HepG2 (cell line): Measurements from ENCODE around the gene ACAP3. TPM values are rescaled to one million over a fixed set of nuclear protein-coding genes. Genes with fewer than 3 reads are reported as not detected.
A peak's percentile ranks its signal among the peaks of the same experiment; 100 is the strongest.

Source experiments
- ATAC-seq: fragments of 200-7000 bp; cut with Tn5 transposase; 3 replicates; pipeline ENCODE4 v1.9.1; 2020; ENCODE audit warnings: mild to moderate bottlenecking, moderate library complexity
- BruUV-seq: library from RNA; stranded (reverse); fragments of 400-500 nt; replicated peaks from 2 replicates; lab custom pipeline; 2021; lab: Mats Ljungman, UMichigan
- CTCF ChIA-PET: fragments of 300-600 bp; formaldehyde crosslinking; extraction: SDS; loops from one replicate; lab custom pipeline; 2021; ENCODE audit warnings: low total read pairs, inconsistent platforms, low intra/inter-chr PET ratio; lab: Yijun Ruan, JAX
- POLR2A ChIA-PET: fragments of 350-600 bp; sonication (Branson Sonifier 250); formaldehyde crosslinking; loops from one replicate; lab custom pipeline; 2020; ENCODE audit warnings: antibody characterized with exemption, inconsistent platforms; lab: Yijun Ruan, JAX
- DNase-seq: peaks from one replicate; pipeline ENCODE4 v3.0.0-alpha.2; 2015; ENCODE audit warnings: low spot score
- FAIRE-seq: peaks from 3 replicates; lab custom pipeline; 2011; peaks lifted over from hg19 to GRCh38; lab: Jason Lieb, UNC
- H2AFZ ChIP-seq: one replicate; pipeline ENCODE4 v1.6.1; 2011; ENCODE audit warnings: low read length, inconsistent platforms
- H3K27ac ChIP-seq: fragments of 300-600 bp; 3 replicates; pipeline ENCODE4 v1.8.0; 2011; ENCODE audit warnings: mixed run types, mild to moderate bottlenecking, mixed read lengths, low read length, inconsistent platforms; ENCODE audit not compliant: insufficient read depth; ENCODE audit errors: extremely low read length
- H3K27me3 ChIP-seq, 2 experiments: fragments of 200-600 bp in 1 of 2; 2 replicates in 1 of 2; 3 replicates in 1 of 2; pipeline versions ENCODE4 v1.6.0 to v1.8.0; 2011; ENCODE audit warnings: low read length in 2 of 2, mild to moderate bottlenecking in 2 of 2, moderate library complexity in 2 of 2, inconsistent platforms in 1 of 2; ENCODE audit not compliant: insufficient read depth in 2 of 2, control insufficient read depth in 1 of 2
- H3K36me3 ChIP-seq, 2 experiments: fragments of 200-600 bp in 1 of 2; replicated peaks in 1 of 2; 2 replicates in 1 of 2; 3 replicates in 1 of 2; pipeline versions ENCODE4 v1.5.1 to v1.8.0; 2011; ENCODE audit warnings: low read length in 2 of 2, inconsistent platforms in 1 of 2; ENCODE audit not compliant: insufficient read depth in 2 of 2, control insufficient read depth in 1 of 2
- H3K4me1 ChIP-seq: 2 replicates; pipeline ENCODE4 v1.5.1; 2012; ENCODE audit warnings: low read length, inconsistent platforms; ENCODE audit not compliant: insufficient read depth
- H3K4me2 ChIP-seq: 2 replicates; pipeline ENCODE4 v1.6.0; 2011; ENCODE audit warnings: low read depth, low read length, inconsistent platforms
- H3K4me3 ChIP-seq, 3 experiments: fragments of 200-600 bp in 1 of 3; sonication (generic), shearing (Covaris generic) in 1 of 3; replicated peaks in 1 of 3; 2 replicates each; pipeline ENCODE4 v1.5.1; 2011 to 2016; ENCODE audit warnings: low read length in 3 of 3, inconsistent platforms in 2 of 3, low read depth in 2 of 3, mild to moderate bottlenecking in 2 of 3, control low read depth in 1 of 3, mixed read lengths in 1 of 3; ENCODE audit not compliant: insufficient read depth in 1 of 3
- H3K79me2 ChIP-seq: one replicate; pipeline ENCODE4 v1.6.1; 2011; ENCODE audit warnings: low read length, inconsistent platforms; ENCODE audit not compliant: insufficient read depth
- H3K9ac ChIP-seq: 2 replicates; pipeline ENCODE4 v1.6.0; 2011; ENCODE audit warnings: mild to moderate bottlenecking, low read depth, low read length, inconsistent platforms; ENCODE audit not compliant: insufficient read depth
- H3K9me3 ChIP-seq: 2 replicates; pipeline ENCODE4 v1.5.1; 2012; ENCODE audit warnings: mild to moderate bottlenecking, low read length
- H4K20me1 ChIP-seq: 2 replicates; pipeline ENCODE4 v1.6.0; 2011; ENCODE audit warnings: inconsistent platforms, mild to moderate bottlenecking, low read length, moderate library complexity; ENCODE audit not compliant: insufficient read depth
- AGO2 ChIP-seq: fragments of 200-400 bp; formaldehyde crosslinking; optimal IDR thresholded peaks from 2 replicates; pipeline ENCODE3; 2017; ENCODE audit warnings: mild to moderate bottlenecking, low read depth, low read length, moderate library complexity
- RBFOX2 ChIP-seq: fragments of 200-400 bp; formaldehyde crosslinking; IDR thresholded peaks from 2 replicates; pipeline ENCODE4 v1.6.1; 2017; ENCODE audit warnings: low read depth, mild to moderate bottlenecking, low read length
- SPEN ChIP-seq: sonication (generic); formaldehyde crosslinking; IDR thresholded peaks from 2 replicates; pipeline ENCODE4 v1.5.1; 2020; ENCODE audit warnings: low read depth, mild to moderate bottlenecking, missing genetic modification reagents
- ZBTB8A ChIP-seq: sonication (generic); formaldehyde crosslinking; IDR thresholded peaks from 2 replicates; pipeline ENCODE4 v1.4.0; 2020; ENCODE audit warnings: mild to moderate bottlenecking, low read depth, missing genetic modification reagents, borderline replicate concordance
- ZNF121 ChIP-seq: sonication (generic); formaldehyde crosslinking; IDR thresholded peaks from 2 replicates; pipeline ENCODE4 v1.5.0; 2020; ENCODE audit warnings: mild to moderate bottlenecking, missing genetic modification reagents
- WGBS: methylation state at CpG from one replicate; pipeline ENCODE4 v1.1.6; 2017; ENCODE audit warnings: low lambda C conversion rate; 5-methylcytosine and 5-hydroxymethylcytosine counted together
- in situ Hi-C: cut with HindIII; loops from 2 replicates; pipeline ENCODE4 v1.10.0; 2017; ENCODE audit warnings: low pct_unique_long_range_greater_than_20kb; ENCODE audit not compliant: extremely low pct_ligation_motif_present
- intact Hi-C: fragments of 100-400 bp; cut with micrococcal nuclease; formaldehyde crosslinking; loops from one replicate; pipeline ENCODE4 v1.10.0; 2022; ENCODE audit not compliant: unreplicated experiment
- polyA plus RNA-seq, 8 experiments: library from polyadenylated mRNA; depleted of rRNA in 3 of 8; stranded (reverse) in 7 of 8; unstranded in 1 of 8; fragments of >200 nt; fragmentation: Illumina TruSeq in 4 of 8; extraction: Trizol in 4 of 8; gene quantifications; 2 replicates each; pipeline versions ENCODE4 v1.2.1 to v1.2.3, GENCODE V29; 2011 to 2016; ENCODE audit warnings: low read depth in 4 of 8, missing spikeins in 1 of 8, mixed read lengths in 1 of 8; ENCODE audit not compliant: insufficient read depth in 1 of 8
- total RNA-seq, 5 experiments: library from RNA; depleted of rRNA; stranded (reverse); fragments of >200 nt; fragmentation: Illumina TruSeq; extraction: Trizol; gene quantifications; 2 replicates each; pipeline ENCODE4 v1.2.3, GENCODE V29; 2016; ENCODE audit warnings: low read depth in 1 of 5

ACAP3 gene
- total and polyA plus RNA-seq, 2 of the 13 experiments (the other 11 are each of a cell fraction or from before 2014, with no cell fraction given) = 29.4 to 50.8 TPM

DNA sequence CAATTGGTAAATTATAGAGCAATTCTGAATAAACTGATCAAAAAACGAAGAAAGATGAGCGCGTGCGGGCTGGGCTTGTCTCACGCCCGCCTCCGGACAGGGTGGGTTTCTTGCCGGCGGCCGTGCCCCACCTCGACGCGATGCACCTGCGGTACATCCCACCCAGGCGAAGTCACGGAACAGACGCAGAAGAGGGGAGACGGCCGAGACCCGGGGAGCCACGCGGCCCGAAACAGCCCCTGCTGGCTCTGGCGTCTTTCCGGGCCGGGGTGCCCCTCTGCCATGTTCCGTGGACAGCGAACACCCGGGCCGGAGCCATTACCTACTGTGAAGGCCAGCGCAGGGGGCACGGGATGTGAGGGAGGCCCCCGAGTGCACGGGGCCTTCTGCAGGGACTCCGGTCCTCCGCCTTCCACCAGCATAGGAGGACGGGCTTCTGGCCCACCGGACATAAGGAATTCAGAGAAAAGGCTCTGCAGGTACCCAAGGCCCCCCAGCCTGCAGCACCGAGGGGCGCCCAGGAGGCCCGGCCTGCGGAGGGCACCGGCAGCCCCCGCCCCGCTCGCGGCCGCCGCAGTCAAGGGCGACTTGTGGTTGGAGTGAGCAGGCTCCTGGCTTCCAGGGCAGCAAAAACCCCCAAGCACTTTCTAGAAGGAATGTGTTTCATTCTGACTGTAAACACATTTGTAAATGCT is 53.6 kb downstream of the ACAP3 start:
- ChIA-PET POLR2A (no interaction called here), CTCF (interaction anchor here (0.7 kb wide), 1 partner anchor 132 kb away, joined by 3 read pairs; no protein-coding TSS in a partner anchor)
- no peaks in the 10 kb centered on the region for H3K27me3 ChIP-seq
- H3K27ac ChIP-seq = no peak overlapping the region
- BruUV-seq = no TSS peak
- no peak overlapping the region for H3K4me3 ChIP-seq
- WGBS = over 99% methylated on average over 36 of the region's 50 CpGs
- in situ Hi-C loops (no loop called here), intact Hi-C loops (loop anchor here (5.0 kb wide), 1 partner anchor 132 kb away; no protein-coding TSS in a partner anchor)
- H3K9me3 ChIP-seq = no peaks in the 10 kb centered on the region
- no peak overlapping the region for H2AFZ ChIP-seq
- FAIRE-seq (no peak), ATAC-seq (no peak), DNase-seq (no peak)
- no peak overlapping the region for H3K4me2 ChIP-seq
- no peak overlapping the region for H3K9ac ChIP-seq
- no peaks in the 10 kb centered on the region for H4K20me1 ChIP-seq
- H3K4me1 ChIP-seq = no peaks in the 10 kb centered on the region
- H3K36me3 ChIP-seq = peaks cover 10 to 23% of the 10 kb centered on the region in 2 experiments; a peak in 4 of 5 replicates
- TF ChIP-seq AGO2 (peak; percentile 89), SPEN (CRISPR knock-in tag) (no peak), RBFOX2 (peak; percentile 48; the same call in 1 of the 2 replicates)
- no peaks in the 10 kb centered on the region for H3K79me2 ChIP-seq

DNA sequence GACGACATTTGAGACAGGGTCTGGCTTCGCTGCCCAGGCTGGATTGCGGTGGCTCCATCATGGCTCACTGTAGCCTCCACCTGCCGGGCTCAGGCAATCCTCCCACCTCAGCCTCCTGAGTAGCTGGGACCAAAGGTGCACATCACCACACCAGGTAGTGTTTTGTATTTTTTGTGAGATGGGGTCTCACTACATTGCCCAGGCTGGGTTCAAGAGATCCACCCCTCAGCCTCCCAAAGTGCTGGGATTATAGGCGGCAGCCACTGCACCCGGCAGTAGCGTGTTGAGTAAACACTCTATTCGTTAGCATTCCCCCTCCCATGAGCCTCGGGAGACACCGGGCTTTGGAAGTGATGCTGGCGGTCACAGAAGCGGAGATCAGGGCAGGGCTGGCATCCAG is 54.4 kb downstream of the ACAP3 start:
- Histone ChIP-seq H3K27ac (no peak overlapping the region), H3K4me1 (no peaks in the 10 kb centered on the region)
- 93% methylated on average over 6 of the region's 12 CpGs for WGBS

More for the DNA sequence above, 54.4 kb downstream of the ACAP3 start:
- no peaks in the 10 kb centered on the region for H3K79me2 ChIP-seq
- no peak for DNase-seq
- no peak overlapping the region for H3K4me3 ChIP-seq
- ChIA-PET CTCF (no interaction called here), POLR2A (no interaction called here)
- no TSS peak for BruUV-seq
- no peak for ATAC-seq
- H3K4me2 ChIP-seq = no peak overlapping the region
- H3K36me3 ChIP-seq = peaks cover 7 to 15% of the 10 kb centered on the region in 2 experiments; a peak in 4 of 5 replicates
- H4K20me1 ChIP-seq = no peaks in the 10 kb centered on the region
- in situ Hi-C loops = no loop called here
- TF ChIP-seq ZNF121 (CRISPR knock-in tag) = peak; percentile 91
- TF ChIP-seq ZBTB8A (CRISPR knock-in tag) = no peak
- FAIRE-seq = no peak
- H3K9me3 ChIP-seq = no peaks in the 10 kb centered on the region
- no peaks in the 10 kb centered on the region for H3K27me3 ChIP-seq
- H3K9ac ChIP-seq = no peak overlapping the region
- intact Hi-C loops = loop anchor here (5.0 kb wide), 1 partner anchor 131 kb away; no protein-coding TSS in a partner anchor
- no peak overlapping the region for H2AFZ ChIP-seq
